ENCODE results near the gene PCDHA8.

DNA sequence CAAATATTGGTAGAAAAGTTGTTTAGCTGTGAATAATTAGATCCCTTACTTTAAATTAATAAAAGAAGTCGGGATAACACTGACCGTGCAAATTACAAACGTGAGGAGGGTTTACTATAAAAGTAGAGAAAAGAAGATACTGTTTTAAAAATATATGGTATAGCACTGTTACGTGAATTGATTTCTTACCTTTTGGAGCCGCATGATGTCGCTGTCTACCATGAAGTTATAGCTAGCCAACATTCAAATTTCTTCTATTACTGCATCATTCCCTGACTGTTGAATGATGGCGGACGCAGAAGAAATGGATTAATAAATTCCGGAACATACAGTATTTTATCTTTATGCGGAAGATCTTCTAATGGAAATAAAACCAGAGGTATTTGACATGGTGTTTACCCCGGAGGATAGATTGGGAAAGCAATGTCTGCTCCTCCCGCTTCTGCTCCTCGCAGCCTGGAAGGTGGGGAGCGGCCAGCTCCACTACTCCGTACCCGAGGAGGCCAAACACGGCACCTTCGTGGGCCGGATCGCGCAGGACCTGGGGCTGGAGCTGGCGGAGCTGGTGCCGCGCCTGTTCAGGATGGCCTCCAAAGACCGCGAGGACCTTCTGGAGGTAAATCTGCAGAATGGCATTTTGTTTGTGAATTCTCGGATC is 13.2 kb upstream of the PCDHA8 start, which contains the start of gene PCDHA6:
- TF ChIP-seq POLR2A (IDR thresholded peaks at IDR 0.05), result no peak
- TF ChIP-seq CTCF (IDR thresholded peaks at IDR 0.05 in 4 of 5, conservative IDR thresholded peaks at IDR 0.05 in 1 of 5), result no peak
